GM20431 (cell line): ENCODE results near the gene KRTAP5-11.
"Not testable (repeated sequence)": the region's sequence is repeated elsewhere in the genome, so short reads cannot be mapped to it uniquely, and the experiment has no call there.

Source experiments
- in situ Hi-C: fragments of 300-500 bp; cut with MseI, MboI; formaldehyde crosslinking; loops from one replicate; pipeline ENCODE4 v1.15.0; 2020; ENCODE audit warnings: low sequenced_read_pairs; ENCODE audit not compliant: unreplicated experiment

Gene KRTAP5-11

DNA sequence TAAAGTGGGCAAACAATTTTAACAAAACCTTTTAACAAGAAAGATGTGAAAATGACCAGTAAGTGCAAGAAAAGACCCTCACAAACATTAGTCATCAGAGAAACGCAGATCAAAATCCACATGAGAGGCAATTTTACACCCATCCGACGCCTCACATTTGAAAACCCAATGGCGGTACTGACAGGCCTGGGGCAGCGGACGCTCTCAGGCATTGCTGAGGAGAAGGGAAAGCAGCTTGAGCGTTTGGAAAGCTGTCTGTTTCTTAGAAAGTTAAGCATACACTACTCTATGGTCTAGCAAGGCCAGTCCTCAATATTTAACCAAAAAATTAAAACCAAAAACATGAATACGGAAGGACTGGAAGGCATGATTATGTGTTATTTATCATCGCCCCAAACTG lies 46.9 kb downstream of the KRTAP5-11 start:
- in situ Hi-C loops, result no loop called here

GRCh38 chr11:71534711-71535608 lies 47.7 kb downstream of the KRTAP5-11 start:
- in situ Hi-C loops, result not testable (repeated sequence)

- in situ Hi-C loops, result no loop called here
Measured at GRCh38 chr11:71532036-71532610, 50.6 kb downstream of the KRTAP5-11 start.
